Tibial nerve (tissue), 4 donors: ENCODE measurements around the gene ARHGAP6.

ENCODE experiments used
- CTCF ChIP-seq, 5 experiments: fragments of 200-600 bp in 3 of 5; fragments of 450-650 bp in 2 of 5; sonication (generic) in 3 of 5; IDR thresholded peaks; one replicate each; pipeline ENCODE4 v1.5.1; 2016 to 2019; ENCODE audit warnings: antibody characterized with exemption in 5 of 5, mild to moderate bottlenecking in 3 of 5, moderate library complexity in 2 of 5
- EP300 ChIP-seq, 2 donors: sonication (generic); formaldehyde crosslinking; IDR thresholded peaks; one replicate each; pipeline ENCODE4 v1.6.1; 2017; ENCODE audit warnings: antibody characterized with exemption in 2 of 2, mild to moderate bottlenecking in 1 of 2

- TF ChIP-seq CTCF (IDR thresholded peaks at IDR 0.05) (no peak), EP300 (IDR thresholded peaks at IDR 0.05) (no peak)
These were observed 406.3 kb downstream of the ARHGAP6 start for GRCh38 chrX:11259437-11259836.
